GM04503 (cell line): ENCODE data around the gene CHML.

Experiments
- DNase-seq: peaks from one replicate; pipeline ENCODE4 v3.0.0-alpha.2; 2012; ENCODE audit warnings: low read depth

The CHML gene

GRCh38 chr1:241645199-241645598 lies 5.0 kb upstream of the CHML start:
- DNase-seq = no peak

GRCh38 chr1:241644259-241644658 lies 4.1 kb upstream of the CHML start:
- no peak for DNase-seq

GRCh38 chr1:241642593-241642944 lies 2.4 kb upstream of the CHML start:
- DNase-seq = no peak

- no peak for DNase-seq
Observed at GRCh38 chr1:241641773-241642592, 1.8 kb upstream of the CHML start.

GRCh38 chr1:241640867-241641622 lies 876 bp upstream of the CHML start:
- no peak for DNase-seq

GRCh38 chr1:241639623-241640148 lies 483 bp downstream of the CHML start:
- DNase-seq = no peak

GRCh38 chr1:241638909-241639622 lies 1.1 kb downstream of the CHML start:
- no peak for DNase-seq

- no peak for DNase-seq
Observed at GRCh38 chr1:241638099-241638682, 2.0 kb downstream of the CHML start.

GRCh38 chr1:241637604-241638003 lies 2.6 kb downstream of the CHML start:
- DNase-seq = no peak

- DNase-seq = no peak
Observed at GRCh38 chr1:241637046-241637590, 3.1 kb downstream of the CHML start.

GRCh38 chr1:241636291-241636690 lies 3.9 kb downstream of the CHML start:
- no peak for DNase-seq

- no peak for DNase-seq
Observed at GRCh38 chr1:241635556-241636152, 4.5 kb downstream of the CHML start.

GRCh38 chr1:241632987-241633386 lies 7.2 kb downstream of the CHML start:
- DNase-seq = no peak

- DNase-seq = no peak
Observed at GRCh38 chr1:241631674-241632073, 8.5 kb downstream of the CHML start.

GRCh38 chr1:241630899-241631298 lies 9.3 kb downstream of the CHML start:
- DNase-seq = no peak

GRCh38 chr1:241630476-241630875 lies 9.7 kb downstream of the CHML start:
- DNase-seq = no peak

- DNase-seq = no peak
Observed at GRCh38 chr1:241630005-241630404, 10.2 kb downstream of the CHML start.

- no peak for DNase-seq
Observed at GRCh38 chr1:241627453-241628259, 12.5 kb downstream of the CHML start.

GRCh38 chr1:241624935-241625334 lies 15.2 kb downstream of the CHML start:
- DNase-seq = no peak

- no peak for DNase-seq
Observed at GRCh38 chr1:241622669-241623068, 17.5 kb downstream of the CHML start.

- no peak for DNase-seq
Observed at GRCh38 chr1:241617426-241617825, 22.7 kb downstream of the CHML start.
